Suprapubic skin (tissue), 4 donors: Measurements from ENCODE around the gene STIM1. TPM values are rescaled to one million over a fixed set of nuclear protein-coding genes. Genes with fewer than 3 reads are reported as not detected.
A peak's percentile ranks its signal among the peaks of the same experiment; 100 is the strongest.

Source experiments
- DNase-seq, 2 donors: peaks; one replicate each; pipeline ENCODE4 v3.0.0-alpha.2; 2019; ENCODE audit warnings: low spot score in 2 of 2
- H3K27ac ChIP-seq: fragments of 200-600 bp; sonication (generic); one replicate; pipeline ENCODE4 v1.5.1; 2019
- H3K27me3 ChIP-seq: fragments of 200-600 bp; sonication (generic); one replicate; pipeline ENCODE4 v1.5.1; 2019
- H3K36me3 ChIP-seq: fragments of 200-600 bp; sonication (generic); one replicate; pipeline ENCODE4 v1.5.1; 2019
- H3K4me1 ChIP-seq: fragments of 200-600 bp; sonication (generic); one replicate; pipeline ENCODE4 v1.5.1; 2019
- H3K4me3 ChIP-seq: fragments of 200-600 bp; sonication (generic); one replicate; pipeline ENCODE4 v1.5.1; 2019; ENCODE audit warnings: mild to moderate bottlenecking
- H3K9me3 ChIP-seq: fragments of 200-600 bp; sonication (generic); one replicate; pipeline ENCODE4 v1.5.1; 2019
- EP300 ChIP-seq: sonication (generic); formaldehyde crosslinking; IDR thresholded peaks from one replicate; pipeline ENCODE4 v1.6.1; 2017; ENCODE audit warnings: antibody characterized with exemption
- POLR2A ChIP-seq, 2 donors: fragments of 450-650 bp; IDR thresholded peaks; one replicate each; pipeline ENCODE4 v1.6.1; 2017; ENCODE audit warnings: antibody characterized with exemption in 2 of 2, mild to moderate bottlenecking in 2 of 2, moderate library complexity in 2 of 2
- POLR2AphosphoS5 ChIP-seq, 3 donors: sonication (generic); formaldehyde crosslinking; IDR thresholded peaks; one replicate each; pipeline ENCODE4 v1.6.1; 2017; ENCODE audit warnings: antibody characterized with exemption in 3 of 3
- WGBS: methylation state at CpG from one replicate; pipeline ENCODE4 v1.1.5; 2018; 5-methylcytosine and 5-hydroxymethylcytosine counted together
- total RNA-seq, 4 donors: library from RNA; depleted of rRNA; stranded (reverse); fragments of >200 nt; gene quantifications; one replicate each; pipeline ENCODE4 v1.1.0, GENCODE V29; 2016
- TF ChIP-seq, protein P1 (sequence below), 2 donors: fragments of 200-600 bp in 1 of 2; fragments of 450-650 bp in 1 of 2; sonication (generic) in 1 of 2; IDR thresholded peaks; one replicate each; pipeline ENCODE4 v1.5.1; 2016 to 2019; ENCODE audit warnings: antibody characterized with exemption in 2 of 2, mild to moderate bottlenecking in 1 of 2, moderate library complexity in 1 of 2

Gene STIM1
- total RNA-seq, 4 donors from 2014 or later = 58.4 to 70.2 (median 60.9) TPM

- peak overlapping the region; percentile 65 for H3K27ac ChIP-seq
- no peak for DNase-seq
- no peak overlapping the region for H3K4me3 ChIP-seq
Measured at GRCh38 chr11:3916962-3917361, 61.5 kb downstream of the STIM1 start.

GRCh38 chr11:3920148-3920852, 64.8 kb downstream of the STIM1 start:
- 26% methylated on average over 2 of the region's 2 CpGs for WGBS
- no peaks in the 10 kb centered on the region for H3K36me3 ChIP-seq
- TF ChIP-seq POLR2A (IDR thresholded peaks at IDR 0.05) (no peak), POLR2AphosphoS5 (IDR thresholded peaks at IDR 0.05) (no peak), EP300 (no peak)
- TF ChIP-seq, protein P1, sequence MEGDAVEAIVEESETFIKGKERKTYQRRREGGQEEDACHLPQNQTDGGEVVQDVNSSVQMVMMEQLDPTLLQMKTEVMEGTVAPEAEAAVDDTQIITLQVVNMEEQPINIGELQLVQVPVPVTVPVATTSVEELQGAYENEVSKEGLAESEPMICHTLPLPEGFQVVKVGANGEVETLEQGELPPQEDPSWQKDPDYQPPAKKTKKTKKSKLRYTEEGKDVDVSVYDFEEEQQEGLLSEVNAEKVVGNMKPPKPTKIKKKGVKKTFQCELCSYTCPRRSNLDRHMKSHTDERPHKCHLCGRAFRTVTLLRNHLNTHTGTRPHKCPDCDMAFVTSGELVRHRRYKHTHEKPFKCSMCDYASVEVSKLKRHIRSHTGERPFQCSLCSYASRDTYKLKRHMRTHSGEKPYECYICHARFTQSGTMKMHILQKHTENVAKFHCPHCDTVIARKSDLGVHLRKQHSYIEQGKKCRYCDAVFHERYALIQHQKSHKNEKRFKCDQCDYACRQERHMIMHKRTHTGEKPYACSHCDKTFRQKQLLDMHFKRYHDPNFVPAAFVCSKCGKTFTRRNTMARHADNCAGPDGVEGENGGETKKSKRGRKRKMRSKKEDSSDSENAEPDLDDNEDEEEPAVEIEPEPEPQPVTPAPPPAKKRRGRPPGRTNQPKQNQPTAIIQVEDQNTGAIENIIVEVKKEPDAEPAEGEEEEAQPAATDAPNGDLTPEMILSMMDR (IDR thresholded peaks at IDR 0.05) = no peak

More at GRCh38 chr11:3916962-3917361, 61.5 kb downstream of the STIM1 start:
- no peak for TF ChIP-seq POLR2AphosphoS5 (IDR thresholded peaks at IDR 0.05)
- TF ChIP-seq POLR2A (IDR thresholded peaks at IDR 0.05) = no peak
- no peak for TF ChIP-seq EP300
- TF ChIP-seq, protein P1 (IDR thresholded peaks at IDR 0.05) = no peak
- WGBS = 41% methylated on average over 3 of the region's 3 CpGs
- Histone ChIP-seq H3K27me3 (no peaks in the 10 kb centered on the region), H3K4me1 (peaks cover 48% of the 10 kb centered on the region), H3K9me3 (no peaks in the 10 kb centered on the region), H3K36me3 (no peaks in the 10 kb centered on the region)

DNA sequence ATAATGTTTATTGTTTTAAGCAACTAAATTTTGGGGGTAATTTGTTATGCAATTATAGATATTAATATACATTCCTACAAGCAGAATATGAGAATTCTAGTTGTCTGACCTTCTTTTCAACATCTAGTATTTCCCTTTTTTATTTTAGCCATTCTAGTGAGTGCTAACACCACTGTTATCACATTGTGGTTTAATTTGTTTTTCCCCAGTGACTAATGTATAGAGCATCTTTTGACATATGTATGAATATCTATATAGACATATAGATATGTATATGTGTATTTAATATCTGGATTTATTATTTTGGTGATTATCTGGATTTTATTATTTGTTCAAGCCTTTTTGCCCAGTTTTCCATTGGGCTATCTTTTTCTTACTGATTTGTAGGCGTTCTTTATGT, 66.6 kb downstream of the STIM1 start:
- H3K4me1 ChIP-seq = peaks cover 33% of the 10 kb centered on the region
- no peaks in the 10 kb centered on the region for H3K36me3 ChIP-seq
- no peaks in the 10 kb centered on the region for H3K9me3 ChIP-seq
- no peak for DNase-seq
- no peak overlapping the region for H3K27ac ChIP-seq
- no peak for TF ChIP-seq EP300
- TF ChIP-seq POLR2A (IDR thresholded peaks at IDR 0.05) = no peak
- TF ChIP-seq, protein P1 (IDR thresholded peaks at IDR 0.05) = no peak
- TF ChIP-seq POLR2AphosphoS5 (IDR thresholded peaks at IDR 0.05) = no peak
- no peak overlapping the region for H3K4me3 ChIP-seq
- H3K27me3 ChIP-seq = no peaks in the 10 kb centered on the region
- 100% methylated on average over 1 of the region's 1 CpG for WGBS

More at GRCh38 chr11:3920148-3920852, 64.8 kb downstream of the STIM1 start:
- H3K27me3 ChIP-seq = no peaks in the 10 kb centered on the region
- no peaks in the 10 kb centered on the region for H3K9me3 ChIP-seq
- H3K27ac ChIP-seq = peak overlapping the region; percentile 33
- no peak overlapping the region for H3K4me3 ChIP-seq
- DNase-seq = no peak
- peaks cover 39% of the 10 kb centered on the region for H3K4me1 ChIP-seq

DNA sequence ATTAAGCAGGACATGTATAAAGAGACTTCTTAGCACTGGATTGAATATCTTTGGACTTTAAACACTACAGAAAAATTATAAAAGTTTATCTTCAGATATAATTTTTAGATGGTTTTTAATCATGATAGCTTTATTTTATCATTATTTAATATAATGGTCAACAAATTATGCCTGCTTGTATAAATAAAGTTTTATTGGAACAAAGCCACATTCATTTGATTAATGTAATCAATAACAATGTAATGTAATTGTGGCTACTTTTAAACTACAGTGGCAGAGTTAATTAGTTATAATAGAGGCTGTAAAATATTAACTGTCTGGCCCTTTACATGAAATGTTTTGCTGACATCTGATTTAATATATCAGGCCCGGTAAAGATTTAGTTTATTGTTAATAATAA, 70.0 kb downstream of the STIM1 start:
- TF ChIP-seq EP300 (no peak), POLR2AphosphoS5 (IDR thresholded peaks at IDR 0.05) (no peak), POLR2A (IDR thresholded peaks at IDR 0.05) (no peak)
- TF ChIP-seq, protein P1 (IDR thresholded peaks at IDR 0.05) = no peak
- 93% methylated on average over 1 of the region's 1 CpG for WGBS
- no peak for DNase-seq
- Histone ChIP-seq H3K4me1 (peaks cover 28% of the 10 kb centered on the region), H3K9me3 (no peaks in the 10 kb centered on the region), H3K27me3 (no peaks in the 10 kb centered on the region), H3K27ac (no peak overlapping the region), H3K36me3 (no peaks in the 10 kb centered on the region), H3K4me3 (no peak overlapping the region)

DNA sequence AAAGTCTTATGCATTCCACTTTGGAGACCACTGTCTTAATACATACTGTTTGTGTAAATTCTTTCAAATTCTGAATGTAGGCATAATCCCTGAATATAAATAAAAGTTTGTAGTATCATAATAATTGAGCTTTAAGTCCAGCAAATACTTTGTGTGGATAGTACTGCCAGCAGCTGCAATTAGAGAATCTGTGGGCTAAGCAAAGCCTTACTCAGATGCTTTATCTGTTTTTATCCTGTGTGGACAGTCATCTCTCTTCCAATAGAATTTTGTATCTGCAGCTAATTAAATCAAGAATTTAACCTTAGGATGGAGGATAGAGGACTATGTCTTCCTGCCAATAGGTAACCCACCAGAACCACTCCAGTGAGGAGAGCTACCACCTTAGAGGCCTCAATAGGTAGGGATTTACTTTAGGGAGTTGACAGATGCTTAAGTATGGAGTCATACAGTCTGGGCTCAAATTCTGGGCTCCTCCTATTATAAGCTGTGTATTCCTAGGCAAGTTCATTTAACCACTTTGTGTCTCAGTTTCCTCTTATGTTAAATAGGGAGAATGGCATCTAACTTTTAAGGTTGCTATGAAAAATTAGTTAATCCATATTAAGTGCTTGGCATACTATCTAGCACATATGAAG, 71.1 kb downstream of the STIM1 start:
- TF ChIP-seq, protein P1 (IDR thresholded peaks at IDR 0.05) = no peak
- no peak for TF ChIP-seq EP300
- no peak for TF ChIP-seq POLR2AphosphoS5 (IDR thresholded peaks at IDR 0.05)
- no peak for TF ChIP-seq POLR2A (IDR thresholded peaks at IDR 0.05)
- Histone ChIP-seq H3K9me3 (no peaks in the 10 kb centered on the region), H3K4me3 (no peak overlapping the region), H3K27ac (no peak overlapping the region), H3K27me3 (no peaks in the 10 kb centered on the region), H3K4me1 (peaks cover 25% of the 10 kb centered on the region), H3K36me3 (no peaks in the 10 kb centered on the region)
- DNase-seq = no peak
